HEK293 (cell line): ENCODE data around the gene PCDHGB3.
"Not testable (repeated sequence)": the region's sequence is repeated elsewhere in the genome, so short reads cannot be mapped to it uniquely, and the experiment has no call there.

Source experiments
- CTCF ChIA-PET: fragments of 350-600 bp; formaldehyde crosslinking; extraction: SDS; loops from one replicate; lab custom pipeline; 2021; ENCODE audit warnings: antibody characterized with exemption; lab: Yijun Ruan, JAX
- POLR2A ChIA-PET: fragments of 300-600 bp; formaldehyde crosslinking; extraction: SDS; loops from one replicate; lab custom pipeline; 2020; ENCODE audit warnings: antibody characterized with exemption, inconsistent platforms; lab: Yijun Ruan, JAX
- H3K27ac ChIP-seq: fragments of 200-500 bp; sonication (Bioruptor generic); 2 replicates; pipeline ENCODE4 v1.5.1; 2014; ENCODE audit warnings: low read depth, low read length, control low read depth, inconsistent platforms; ENCODE audit errors: extremely low read depth
- H3K36me3 ChIP-seq, 2 experiments: fragments of 200-500 bp in 1 of 2; sonication (Bioruptor generic) in 1 of 2; 1 replicate in 1 of 2; 2 replicates in 1 of 2; pipeline ENCODE4 v1.5.1; 2014 to 2017; ENCODE audit warnings: inconsistent platforms in 2 of 2, low read length in 2 of 2; ENCODE audit not compliant: control insufficient read depth in 2 of 2, insufficient read depth in 1 of 2
- H3K4me1 ChIP-seq: fragments of 200-500 bp; sonication (Bioruptor generic); 2 replicates; pipeline ENCODE4 v1.5.1; 2014; ENCODE audit warnings: mild to moderate bottlenecking, low read length, inconsistent platforms; ENCODE audit not compliant: control insufficient read depth, insufficient read depth
- H3K4me3 ChIP-seq: 2 replicates; pipeline ENCODE4 v1.5.1; 2011; ENCODE audit warnings: low read depth, mild to moderate bottlenecking, control low read depth, low read length, moderate library complexity
- H3K9me3 ChIP-seq: fragments of 200-500 bp; sonication (Bioruptor generic); 2 replicates; pipeline ENCODE4 v1.5.1; 2014; ENCODE audit warnings: low read depth, low read length, inconsistent platforms; ENCODE audit not compliant: control insufficient read depth, insufficient read depth
- EGR2 ChIP-seq: fragments of 450-650 bp; formaldehyde crosslinking; IDR thresholded peaks from 2 replicates; pipeline ENCODE4 v1.5.1; 2016; ENCODE audit warnings: low read depth, missing biosample characterization, missing genetic modification characterization
- GFI1B ChIP-seq: fragments of 450-650 bp; formaldehyde crosslinking; IDR thresholded peaks from 2 replicates; pipeline ENCODE4 v1.5.1; 2016; ENCODE audit warnings: missing biosample characterization, missing genetic modification characterization
- SP2 ChIP-seq: fragments of 450-650 bp; formaldehyde crosslinking; IDR thresholded peaks from 2 replicates; pipeline ENCODE4 v1.5.1; 2016; ENCODE audit warnings: missing biosample characterization, missing genetic modification characterization
- ZBTB44 ChIP-seq: fragments of 450-650 bp; IDR thresholded peaks from 2 replicates; pipeline ENCODE4 v1.5.1; 2018; ENCODE audit warnings: missing biosample characterization, mild to moderate bottlenecking, missing genetic modification characterization
- ZBTB49 ChIP-seq: fragments of 450-650 bp; formaldehyde crosslinking; IDR thresholded peaks from 2 replicates; pipeline ENCODE4 v1.5.1; 2016; ENCODE audit warnings: missing biosample characterization, missing genetic modification characterization, low read depth
- ZFP41 ChIP-seq: fragments of 450-650 bp; formaldehyde crosslinking; IDR thresholded peaks from 2 replicates; pipeline ENCODE4 v1.5.1; 2016; ENCODE audit warnings: missing biosample characterization, missing genetic modification characterization, borderline replicate concordance
- ZNF274 ChIP-seq, 2 experiments: fragments of 200-500 bp in 1 of 2; fragments of 450-650 bp in 1 of 2; sonication (Bioruptor generic) in 1 of 2; formaldehyde crosslinking in 1 of 2; IDR thresholded peaks; 2 replicates each; pipeline versions ENCODE4 v1.5.1 to v1.6.1; 2014 to 2016; ENCODE audit warnings: borderline replicate concordance in 1 of 2, inconsistent platforms in 1 of 2, low read length in 1 of 2, missing biosample characterization in 1 of 2, missing genetic modification characterization in 1 of 2
- ZNF488 ChIP-seq: fragments of 450-650 bp; formaldehyde crosslinking; IDR thresholded peaks from 2 replicates; pipeline ENCODE4 v1.5.1; 2016; ENCODE audit warnings: missing biosample characterization, missing genetic modification characterization
- ZNF513 ChIP-seq: fragments of 450-650 bp; IDR thresholded peaks from 2 replicates; pipeline ENCODE4 v1.5.1; 2018; ENCODE audit warnings: missing biosample characterization, missing genetic modification characterization
- ZNF596 ChIP-seq: fragments of 450-650 bp; IDR thresholded peaks from 2 replicates; pipeline ENCODE4 v1.5.0; 2018; ENCODE audit warnings: missing biosample characterization, mild to moderate bottlenecking, missing genetic modification characterization, moderate library complexity
- ZNF76 ChIP-seq: fragments of 450-650 bp; formaldehyde crosslinking; IDR thresholded peaks from 2 replicates; pipeline ENCODE4; 2016; ENCODE audit warnings: low read depth, missing biosample characterization, missing genetic modification characterization, borderline replicate concordance
- ZSCAN23 ChIP-seq: fragments of 450-650 bp; formaldehyde crosslinking; IDR thresholded peaks from 2 replicates; pipeline ENCODE4 v1.5.1; 2016; ENCODE audit warnings: missing biosample characterization, missing genetic modification characterization

PCDHGB3 gene

GRCh38 chr5:141413540-141414069 lies 43.6 kb downstream of the PCDHGB3 start:
- Histone ChIP-seq H3K27ac (no peak overlapping the region), H3K4me1 (no peaks in the 10 kb centered on the region), H3K4me3 (no peak overlapping the region)
- CTCF ChIA-PET = interaction anchor here (0.6 to 3.2 kb wide), 13 partner anchors 16 to 364 kb away, joined by 3 to 14 read pairs (median 5); partner anchors contain the start of genes PCDHGA12 and PCDHGB5
- TF ChIP-seq ZNF274 (IDR thresholded peaks at IDR 0.05; ENCODE audit: low read length) (no peak), ZNF274 (tag by site-specific recombination; IDR thresholded peaks at IDR 0.05; ENCODE audit: borderline replicate concordance) (no peak), EGR2 (tag by site-specific recombination) (no peak), ZNF76 (tag by site-specific recombination) (no peak), ZBTB44 (tag by site-specific recombination) (no peak), GFI1B (no peak)
- TF ChIP-seq, all 188 proteins: peak for 0
- Histone ChIP-seq H3K9me3 (no peaks in the 10 kb centered on the region), H3K36me3 (no peaks in the 10 kb centered on the region)
- POLR2A ChIA-PET = no interaction called here

- CTCF ChIA-PET = interaction anchor here (1.0 to 3.2 kb wide), 4 partner anchors 17 to 143 kb away, joined by 4 to 14 read pairs (median 8); no protein-coding TSS in a partner anchor
- H3K27ac ChIP-seq, H3K9me3 ChIP-seq, POLR2A ChIA-PET, H3K4me1 ChIP-seq, H3K4me3 ChIP-seq, H3K36me3 ChIP-seq: not testable (repeated sequence)
Observed at GRCh38 chr5:141414548-141415274, 44.7 kb downstream of the PCDHGB3 start.

- H3K36me3 ChIP-seq, CTCF ChIA-PET, POLR2A ChIA-PET, H3K27ac ChIP-seq, H3K4me3 ChIP-seq, H3K9me3 ChIP-seq, H3K4me1 ChIP-seq: not testable (repeated sequence)
Observed at GRCh38 chr5:141415275-141415618, 45.2 kb downstream of the PCDHGB3 start.

GRCh38 chr5:141417494-141418172 lies 47.6 kb downstream of the PCDHGB3 start, which contains the start of gene PCDHGB7:
Gene PCDHGB7, plus strand, starts transcription at chr5:141417677. Its CDS starts 183 bp downstream, at chr5:141417860.
- H3K36me3 ChIP-seq, H3K9me3 ChIP-seq, H3K4me1 ChIP-seq, H3K27ac ChIP-seq, POLR2A ChIA-PET: not testable (repeated sequence)
- CTCF ChIA-PET = interaction anchor here (0.6 to 7.0 kb wide), 20 partner anchors 10 to 552 kb away, joined by 3 to 160 read pairs (median 4); partner anchors contain the start of genes PCDHA11, PCDHGA1, PCDHGB1 and PCDHGB3
- peak within 1 kb of the TSS; percentile 16; the same call in 1 of the 2 replicates for H3K4me3 ChIP-seq

GRCh38 chr5:141419074-141419880 lies 49.2 kb downstream of the PCDHGB3 start:
- no peak for TF ChIP-seq ZNF596
- no peak for TF ChIP-seq ZSCAN23 (tag by site-specific recombination)
- no peak for TF ChIP-seq ZFP41
- TF ChIP-seq ZNF513 (tag by site-specific recombination) = no peak
- no peak for TF ChIP-seq ZBTB49 (tag by site-specific recombination)
- no peak for TF ChIP-seq ZNF488 (tag by site-specific recombination)
- no peak for TF ChIP-seq SP2 (tag by site-specific recombination)
- ChIA-PET CTCF (interaction anchor here (0.6 to 7.0 kb wide), 9 partner anchors 11 to 145 kb away, joined by 3 to 160 read pairs (median 3); partner anchors contain the start of genes PCDHGA12, PCDHGB1 and PCDHGB3), POLR2A (no interaction called here)

More at GRCh38 chr5:141419074-141419880, 49.2 kb downstream of the PCDHGB3 start:
- no peaks in the 10 kb centered on the region for H3K36me3 ChIP-seq
- no peak overlapping the region for H3K27ac ChIP-seq
- no peaks in the 10 kb centered on the region; the same call in 1 of the 2 replicates for H3K9me3 ChIP-seq
- H3K4me1 ChIP-seq = no peaks in the 10 kb centered on the region
- no peak overlapping the region for H3K4me3 ChIP-seq
